Keratinocyte (primary cell): ENCODE results near the gene ANKRD44. TPM values are rescaled to one million over a fixed set of nuclear protein-coding genes. Genes with fewer than 3 reads are reported as not detected.

Source experiments
- DNase-seq: peaks from one replicate; pipeline ENCODE4 v3.0.0-alpha.2; 2011; ENCODE audit warnings: low read depth, missing footprints, low spot score
- FAIRE-seq: peaks from 2 replicates; lab custom pipeline; 2011; peaks lifted over from hg19 to GRCh38; lab: Jason Lieb, UNC
- H2AFZ ChIP-seq: 2 replicates; pipeline ENCODE4 v1.6.0; 2012; ENCODE audit warnings: low read length, control low read depth, inconsistent platforms; ENCODE audit not compliant: control insufficient read depth
- H3K27ac ChIP-seq: 2 replicates; pipeline ENCODE4 v1.5.1; 2011; ENCODE audit warnings: low read length; ENCODE audit not compliant: control insufficient read depth, insufficient read depth
- H3K27me3 ChIP-seq: 3 replicates; pipeline ENCODE4 v1.6.0; 2011; ENCODE audit warnings: low read length; ENCODE audit not compliant: control insufficient read depth, insufficient read depth; ENCODE audit errors: extremely low read depth
- H3K36me3 ChIP-seq, 2 experiments: 2 replicates in 1 of 2; 3 replicates in 1 of 2; pipeline ENCODE4 v1.5.1; 2011; ENCODE audit warnings: low read length in 2 of 2, mild to moderate bottlenecking in 1 of 2; ENCODE audit not compliant: control insufficient read depth in 2 of 2, insufficient read depth in 2 of 2; ENCODE audit errors: extremely low read depth in 1 of 2
- H3K4me1 ChIP-seq: 3 replicates; pipeline ENCODE4 v1.5.1; 2011; ENCODE audit warnings: low read length; ENCODE audit not compliant: control insufficient read depth, insufficient read depth; ENCODE audit errors: extremely low read depth
- H3K4me2 ChIP-seq: 3 replicates; pipeline ENCODE4 v1.6.0; 2011; ENCODE audit warnings: low read depth, low read length; ENCODE audit not compliant: control insufficient read depth, insufficient read depth; ENCODE audit errors: extremely low read depth
- H3K4me3 ChIP-seq, 3 experiments: fragments of 200-600 bp in 1 of 3; sonication (generic) in 1 of 3; 2 replicates in 2 of 3; 3 replicates in 1 of 3; pipeline ENCODE4 v1.5.1; 2011 to 2016; ENCODE audit warnings: low read length in 3 of 3, mild to moderate bottlenecking in 3 of 3, control low read depth in 2 of 3, inconsistent platforms in 1 of 3, low read depth in 1 of 3, mixed read lengths in 1 of 3, mixed run types in 1 of 3, moderate library complexity in 1 of 3; ENCODE audit not compliant: control insufficient read depth in 2 of 3, insufficient read depth in 2 of 3; ENCODE audit errors: extremely low read depth in 1 of 3
- H3K79me2 ChIP-seq: 2 replicates; pipeline ENCODE4 v1.6.0; 2012; ENCODE audit warnings: low read length; ENCODE audit not compliant: control insufficient read depth, insufficient read depth
- H3K9ac ChIP-seq: 3 replicates; pipeline ENCODE4 v1.6.0; 2011; ENCODE audit warnings: low read length; ENCODE audit not compliant: control insufficient read depth, insufficient read depth; ENCODE audit errors: extremely low read depth
- H3K9me1 ChIP-seq: 3 replicates; pipeline ENCODE4 v1.6.0; 2011; ENCODE audit warnings: low read length; ENCODE audit not compliant: control insufficient read depth, insufficient read depth; ENCODE audit errors: extremely low read depth
- H3K9me3 ChIP-seq: 2 replicates; pipeline ENCODE4 v1.5.1; 2012; ENCODE audit warnings: low read depth, low read length; ENCODE audit not compliant: control insufficient read depth
- H4K20me1 ChIP-seq: 3 replicates; pipeline ENCODE4 v1.6.0; 2011; ENCODE audit warnings: low read length; ENCODE audit not compliant: control insufficient read depth, insufficient read depth; ENCODE audit errors: extremely low read depth
- EZH2 ChIP-seq: IDR thresholded peaks from one replicate; pipeline ENCODE4 v1.6.1; 2012; ENCODE audit warnings: inconsistent platforms, mild to moderate bottlenecking, low read length, moderate library complexity
- dilution Hi-C: fragments of 300-500 bp; cut with MboI; formaldehyde crosslinking; loops from one replicate; pipeline ENCODE4 v1.7.0; 2020; ENCODE audit warnings: low sequenced_read_pairs; ENCODE audit not compliant: extremely low pct_ligation_motif_present
- polyA plus RNA-seq, 5 experiments: library from polyadenylated mRNA; depleted of rRNA in 3 of 5; stranded (reverse) in 3 of 5; stranded (forward) in 1 of 5; unstranded in 1 of 5; fragments of >200 nt; gene quantifications; 1 replicate in 1 of 5; 2 replicates in 3 of 5; 3 replicates in 1 of 5; pipeline versions ENCODE4 v1.2.1 to v1.2.3, GENCODE V29; 2011 to 2012; ENCODE audit warnings: missing spikeins in 2 of 5, low read depth in 1 of 5, low replicate concordance in 1 of 5
- TF ChIP-seq, protein P1 (sequence below), 3 experiments: IDR thresholded peaks in 1 of 3; conservative IDR thresholded peaks in 1 of 3; optimal IDR thresholded peaks in 1 of 3; 2 replicates in 2 of 3; 3 replicates in 1 of 3; pipeline versions ENCODE3 to v1.5.1; 2011; ENCODE audit warnings: low read length in 3 of 3, mild to moderate bottlenecking in 3 of 3, moderate library complexity in 2 of 3, control low read depth in 1 of 3, inconsistent platforms in 1 of 3; ENCODE audit not compliant: insufficient read depth in 2 of 3; ENCODE audit errors: extremely low read depth in 1 of 3

ANKRD44 gene
- polyA plus RNA-seq, 1 donor (not counting 4 experiments of a cell fraction or from before 2014, with no cell fraction given) = 0.35 TPM

DNA sequence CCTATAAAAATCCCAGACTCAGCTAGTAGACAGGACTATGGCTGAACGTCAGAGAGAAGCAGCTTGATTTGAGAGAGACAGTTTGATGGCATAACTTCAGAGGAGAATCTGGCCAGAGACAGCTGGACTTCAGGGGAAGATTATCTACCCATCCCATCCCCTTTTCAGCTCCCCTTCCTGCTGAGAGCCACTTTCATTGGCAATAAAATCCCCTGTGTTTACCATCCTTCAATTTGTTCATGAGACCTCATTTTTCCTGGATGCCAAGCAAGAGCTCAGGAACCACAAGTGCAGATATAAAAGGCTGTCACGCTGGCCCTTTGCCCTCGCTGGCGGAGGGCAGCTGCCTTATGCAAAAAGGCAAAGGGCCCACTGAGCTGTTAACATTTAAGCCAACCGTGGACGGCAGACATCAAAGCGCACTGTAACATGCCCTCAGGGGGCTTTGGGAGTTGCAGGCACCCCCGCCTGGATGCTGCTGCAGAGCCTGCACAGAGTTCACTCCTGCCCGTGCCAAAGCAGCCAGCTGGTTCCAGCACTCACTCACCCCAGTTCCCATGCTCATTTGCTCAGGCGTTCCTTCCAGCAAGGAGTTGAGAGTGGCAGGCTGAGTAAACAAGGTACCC, 219.7 kb downstream of the ANKRD44 start:
- dilution Hi-C loops = no loop called here
- DNase-seq (no peak), FAIRE-seq (no peak)
- H3K4me3 ChIP-seq = no peak overlapping the region
- no peaks in the 10 kb centered on the region for H3K9me1 ChIP-seq
- H3K79me2 ChIP-seq = no peaks in the 10 kb centered on the region
- no peak overlapping the region for H2AFZ ChIP-seq
- H3K4me1 ChIP-seq = no peaks in the 10 kb centered on the region
- no peaks in the 10 kb centered on the region for H3K27me3 ChIP-seq
- no peaks in the 10 kb centered on the region for H3K9me3 ChIP-seq
- H3K9ac ChIP-seq = no peak overlapping the region
- H3K36me3 ChIP-seq = no peaks in the 10 kb centered on the region
- no peak for TF ChIP-seq EZH2
- TF ChIP-seq, protein P1, sequence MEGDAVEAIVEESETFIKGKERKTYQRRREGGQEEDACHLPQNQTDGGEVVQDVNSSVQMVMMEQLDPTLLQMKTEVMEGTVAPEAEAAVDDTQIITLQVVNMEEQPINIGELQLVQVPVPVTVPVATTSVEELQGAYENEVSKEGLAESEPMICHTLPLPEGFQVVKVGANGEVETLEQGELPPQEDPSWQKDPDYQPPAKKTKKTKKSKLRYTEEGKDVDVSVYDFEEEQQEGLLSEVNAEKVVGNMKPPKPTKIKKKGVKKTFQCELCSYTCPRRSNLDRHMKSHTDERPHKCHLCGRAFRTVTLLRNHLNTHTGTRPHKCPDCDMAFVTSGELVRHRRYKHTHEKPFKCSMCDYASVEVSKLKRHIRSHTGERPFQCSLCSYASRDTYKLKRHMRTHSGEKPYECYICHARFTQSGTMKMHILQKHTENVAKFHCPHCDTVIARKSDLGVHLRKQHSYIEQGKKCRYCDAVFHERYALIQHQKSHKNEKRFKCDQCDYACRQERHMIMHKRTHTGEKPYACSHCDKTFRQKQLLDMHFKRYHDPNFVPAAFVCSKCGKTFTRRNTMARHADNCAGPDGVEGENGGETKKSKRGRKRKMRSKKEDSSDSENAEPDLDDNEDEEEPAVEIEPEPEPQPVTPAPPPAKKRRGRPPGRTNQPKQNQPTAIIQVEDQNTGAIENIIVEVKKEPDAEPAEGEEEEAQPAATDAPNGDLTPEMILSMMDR (optimal IDR thresholded peaks at IDR 0.05 in 1 of 3, IDR thresholded peaks at IDR 0.05 in 1 of 3, conservative IDR thresholded peaks at IDR 0.05 in 1 of 3; ENCODE audit: extremely low read depth in 1 of 3, insufficient read depth in 2 of 3, low read length in 3 of 3) = no peak
- no peak overlapping the region for H3K4me2 ChIP-seq
- no peaks in the 10 kb centered on the region for H4K20me1 ChIP-seq
- no peak overlapping the region for H3K27ac ChIP-seq

DNA sequence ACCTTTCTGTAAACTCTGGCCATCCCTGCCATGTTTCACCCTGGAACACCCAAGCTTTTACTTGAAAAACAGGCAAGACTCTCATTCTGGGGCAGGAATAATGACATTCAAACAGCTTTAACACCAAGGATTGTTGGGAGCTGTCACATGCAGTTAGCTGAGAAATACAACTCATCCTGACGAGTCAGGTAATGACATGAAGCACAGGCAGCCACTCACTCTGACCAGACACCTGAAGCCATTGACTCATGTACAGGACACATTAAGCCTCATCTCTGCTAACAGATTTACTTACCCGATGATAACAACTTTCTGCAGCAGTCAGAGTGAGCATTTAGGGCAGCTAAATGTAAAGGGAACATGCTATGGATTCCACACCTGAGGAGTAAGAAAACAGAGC, 220.9 kb downstream of the ANKRD44 start:
- Histone ChIP-seq H3K27ac (no peak overlapping the region), H2AFZ (no peak overlapping the region), H3K79me2 (no peaks in the 10 kb centered on the region), H3K27me3 (no peaks in the 10 kb centered on the region), H3K4me2 (no peak overlapping the region), H3K9ac (no peak overlapping the region), H3K9me3 (no peaks in the 10 kb centered on the region), H3K9me1 (no peaks in the 10 kb centered on the region), H3K4me1 (no peaks in the 10 kb centered on the region), H3K36me3 (no peaks in the 10 kb centered on the region), H4K20me1 (no peaks in the 10 kb centered on the region), H3K4me3 (no peak overlapping the region)
- TF ChIP-seq EZH2 = no peak
- TF ChIP-seq, protein P1 (optimal IDR thresholded peaks at IDR 0.05 in 1 of 3, IDR thresholded peaks at IDR 0.05 in 1 of 3, conservative IDR thresholded peaks at IDR 0.05 in 1 of 3; ENCODE audit: extremely low read depth in 1 of 3, insufficient read depth in 2 of 3, low read length in 3 of 3) = no peak
- FAIRE-seq (no peak), DNase-seq (no peak)
- dilution Hi-C loops = no loop called here
